HCT116 (cell line): ENCODE results near the gene TBC1D14. TPM values are rescaled to one million over a fixed set of nuclear protein-coding genes. Genes with fewer than 3 reads are reported as not detected.

Experiments
- ATAC-seq: fragments of 200-7000 bp; cut with Tn5 transposase; 2 replicates; pipeline ENCODE4 v1.9.1; 2020; ENCODE audit warnings: mild to moderate bottlenecking, moderate library complexity
- BruUV-seq: library from RNA; stranded (reverse); fragments of 400-500 nt; replicated peaks from 2 replicates; lab custom pipeline; 2021; lab: Mats Ljungman, UMichigan
- CTCF ChIA-PET: fragments of 300-600 bp; sonication (Branson Sonifier 250); formaldehyde crosslinking; loops from one replicate; lab custom pipeline; 2021; ENCODE audit warnings: antibody characterized with exemption; lab: Charles Lee
- POLR2A ChIA-PET: fragments of 300-600, 350-600 bp; sonication (Branson Sonifier 250); formaldehyde crosslinking; loops from one replicate; lab custom pipeline; 2021; ENCODE audit warnings: antibody characterized with exemption; lab: Charles Lee
- RAD21 ChIA-PET, 2 experiments: fragments of 300-600 bp; sonication (Branson Sonifier 250); formaldehyde crosslinking; loops; one replicate each; lab custom pipeline; 2023; ENCODE audit warnings: low total read pairs in 2 of 2; ENCODE audit not compliant: uncharacterized antibody in 2 of 2, unreplicated experiment in 2 of 2, low non-redundant PET in 1 of 2; lab: Charles Lee
- DNase-seq: peaks from one replicate; pipeline ENCODE4 v3.0.0-alpha.2; 2010; ENCODE audit warnings: low read depth, low spot score
- H2AFZ ChIP-seq: fragments of 200-600 bp; shearing (Covaris generic), sonication (generic); 2 replicates; pipeline ENCODE4 v1.6.1; 2017; ENCODE audit warnings: low read depth, mixed run types, mixed read lengths, antibody characterized with exemption, low read length; ENCODE audit not compliant: poor library complexity, severe bottlenecking
- H3K27ac ChIP-seq: 2 replicates; pipeline ENCODE4 v1.5.1; 2012; ENCODE audit warnings: low read depth, low read length
- H3K27me3 ChIP-seq: fragments of 200-600 bp; sonication (generic); 2 replicates; pipeline ENCODE4 v1.6.1; 2016; ENCODE audit warnings: mixed run types, low read length, mixed read lengths; ENCODE audit not compliant: insufficient read depth
- H3K36me3 ChIP-seq, 2 experiments: fragments of 200-500 bp in 1 of 2; fragments of 200-600 bp in 1 of 2; sonication (Bioruptor generic) in 1 of 2; sonication (generic) in 1 of 2; 2 replicates each; pipeline versions ENCODE4 v1.5.1 to v1.6.1; 2014 to 2016; ENCODE audit warnings: low read length in 2 of 2, inconsistent platforms in 1 of 2, mixed read lengths in 1 of 2, mixed run types in 1 of 2; ENCODE audit not compliant: insufficient read depth in 2 of 2, control insufficient read depth in 1 of 2
- H3K4me1 ChIP-seq, 2 experiments: fragments of 200-600 bp in 1 of 2; sonication (generic) in 1 of 2; 2 replicates each; pipeline versions ENCODE4 v1.5.1 to v1.6.1; 2012 to 2017; ENCODE audit warnings: low read length in 2 of 2, inconsistent platforms in 1 of 2, mild to moderate bottlenecking in 1 of 2, mixed read lengths in 1 of 2, mixed run types in 1 of 2, moderate library complexity in 1 of 2; ENCODE audit not compliant: insufficient read depth in 2 of 2, control insufficient read depth in 1 of 2
- H3K4me2 ChIP-seq: fragments of 200-600 bp; sonication (generic); 2 replicates; pipeline ENCODE4 v1.6.1; 2017; ENCODE audit warnings: mixed run types, low read length, mixed read lengths
- H3K4me3 ChIP-seq, 2 experiments: fragments of 200-600 bp in 1 of 2; sonication (generic) in 1 of 2; replicated peaks in 1 of 2; 2 replicates each; pipeline ENCODE4 v1.5.1; 2011 to 2016; ENCODE audit warnings: low read length in 2 of 2, control low read depth in 1 of 2, low read depth in 1 of 2, mild to moderate bottlenecking in 1 of 2, mixed read lengths in 1 of 2, mixed run types in 1 of 2
- H3K79me2 ChIP-seq: fragments of 200-600 bp; sonication (generic); 2 replicates; pipeline ENCODE4 v1.6.1; 2017; ENCODE audit warnings: mild to moderate bottlenecking, mixed run types, low read length, moderate library complexity, mixed read lengths; ENCODE audit not compliant: insufficient read depth
- H3K9ac ChIP-seq: fragments of 200-600 bp; sonication (generic); 2 replicates; pipeline ENCODE4 v1.6.1; 2016; ENCODE audit warnings: low read length, mixed read lengths
- H3K9me2 ChIP-seq: fragments of 200-600 bp; sonication (generic), shearing (Covaris generic); 2 replicates; pipeline ENCODE4 v1.6.1; 2017; ENCODE audit warnings: mixed run types, mild to moderate bottlenecking, moderate library complexity; ENCODE audit not compliant: insufficient read depth
- H3K9me3 ChIP-seq, 2 experiments: fragments of 200-500 bp in 1 of 2; fragments of 200-600 bp in 1 of 2; sonication (Bioruptor generic) in 1 of 2; sonication (generic) in 1 of 2; 2 replicates each; pipeline ENCODE4 v1.6.1; 2014 to 2017; ENCODE audit warnings: low read length in 2 of 2, mixed read lengths in 2 of 2, inconsistent platforms in 1 of 2, low read depth in 1 of 2, mild to moderate bottlenecking in 1 of 2, mixed run types in 1 of 2, moderate library complexity in 1 of 2; ENCODE audit not compliant: control insufficient read depth in 1 of 2, insufficient read depth in 1 of 2
- H4K20me1 ChIP-seq: fragments of 200-600 bp; sonication (generic), shearing (Covaris generic); 2 replicates; pipeline ENCODE4 v1.6.1; 2017; ENCODE audit warnings: mixed run types, mild to moderate bottlenecking, moderate library complexity; ENCODE audit not compliant: insufficient read depth
- EZH2phosphoT487 ChIP-seq: fragments of 200-600 bp; IDR thresholded peaks from 2 replicates; pipeline ENCODE4 v1.6.1; 2018; ENCODE audit warnings: antibody characterized with exemption, borderline replicate concordance
- FOSL1 ChIP-seq: IDR thresholded peaks from 2 replicates; pipeline ENCODE4 v1.6.1; 2012; ENCODE audit warnings: low read depth
- MAX ChIP-seq: IDR thresholded peaks from 2 replicates; pipeline ENCODE4 v1.6.1; 2012
- SRF ChIP-seq: IDR thresholded peaks from 2 replicates; pipeline ENCODE4 v1.6.1; 2012; ENCODE audit warnings: low read depth
- YY1 ChIP-seq: IDR thresholded peaks from 2 replicates; pipeline ENCODE4 v1.6.1; 2011; ENCODE audit warnings: low read length, low read depth, moderate library complexity, mild to moderate bottlenecking; ENCODE audit not compliant: insufficient replicate concordance; ENCODE audit errors: extremely low read depth
- ZBTB33 ChIP-seq: IDR thresholded peaks from 2 replicates; pipeline ENCODE4 v1.6.1; 2011; ENCODE audit warnings: mild to moderate bottlenecking, low read length, moderate library complexity; ENCODE audit not compliant: insufficient replicate concordance; ENCODE audit errors: extremely low read depth
- ZFX ChIP-seq: fragments of 450-650 bp; IDR thresholded peaks from 2 replicates; pipeline ENCODE4 v1.6.1; 2017
- ZNF274 ChIP-seq: fragments of 200-500 bp; sonication (Bioruptor generic); IDR thresholded peaks from 2 replicates; pipeline ENCODE4 v1.6.1; 2014; ENCODE audit warnings: mild to moderate bottlenecking, low read depth, low read length, inconsistent platforms
- intact Hi-C: fragments of 100-400 bp; cut with micrococcal nuclease; formaldehyde crosslinking; loops from 2 replicates; pipeline ENCODE4 v1.10.0; 2022
- total RNA-seq: library from RNA; stranded (reverse); gene quantifications from one replicate; pipeline ENCODE4 v1.2.1, GENCODE V29; 2021; ENCODE audit not compliant: unreplicated experiment
- TF ChIP-seq, protein P1 (sequence below), 3 experiments: fragments of 200-600 bp in 1 of 3; sonication (generic) in 1 of 3; IDR thresholded peaks in 2 of 3; conservative IDR thresholded peaks in 1 of 3; 2 replicates each; pipeline ENCODE4 v1.5.1; 2012 to 2017; ENCODE audit warnings: low read depth in 2 of 3, low read length in 2 of 3, antibody characterized with exemption in 1 of 3, borderline replicate concordance in 1 of 3, control low read depth in 1 of 3, mild to moderate bottlenecking in 1 of 3, mixed read lengths in 1 of 3, mixed run types in 1 of 3, moderate library complexity in 1 of 3; ENCODE audit not compliant: insufficient read depth in 1 of 3

Gene TBC1D14
- total RNA-seq, 1 experiment from 2014 or later: 62.9 TPM

- CTCF ChIA-PET: no interaction called here
- H4K20me1 ChIP-seq: no peaks in the 10 kb centered on the region
- no TSS peak for BruUV-seq
- RAD21 ChIA-PET: no interaction called here
- no peaks in the 10 kb centered on the region for H3K9me3 ChIP-seq
- H3K4me2 ChIP-seq: no peak overlapping the region
- no peaks in the 10 kb centered on the region for H3K79me2 ChIP-seq
- intact Hi-C loops: no loop called here
- no peaks in the 10 kb centered on the region for H3K36me3 ChIP-seq
- DNase-seq (no peak), ATAC-seq (peak; percentile 32; the same call in 1 of the 2 replicates)
- POLR2A ChIA-PET: no interaction called here
- H2AFZ ChIP-seq: no peak overlapping the region
- H3K9ac ChIP-seq: no peak overlapping the region
- no peak overlapping the region for H3K27ac ChIP-seq
- peaks cover 0 to 9% of the 10 kb centered on the region in 2 experiments; a peak in 2 of 4 replicates for H3K4me1 ChIP-seq
- TF ChIP-seq SRF (no peak), ZNF274 (no peak), EZH2phosphoT487 (no peak), MAX (no peak), FOSL1 (no peak), YY1 (no peak), ZBTB33 (no peak), ZFX (no peak)
- TF ChIP-seq, protein P1, sequence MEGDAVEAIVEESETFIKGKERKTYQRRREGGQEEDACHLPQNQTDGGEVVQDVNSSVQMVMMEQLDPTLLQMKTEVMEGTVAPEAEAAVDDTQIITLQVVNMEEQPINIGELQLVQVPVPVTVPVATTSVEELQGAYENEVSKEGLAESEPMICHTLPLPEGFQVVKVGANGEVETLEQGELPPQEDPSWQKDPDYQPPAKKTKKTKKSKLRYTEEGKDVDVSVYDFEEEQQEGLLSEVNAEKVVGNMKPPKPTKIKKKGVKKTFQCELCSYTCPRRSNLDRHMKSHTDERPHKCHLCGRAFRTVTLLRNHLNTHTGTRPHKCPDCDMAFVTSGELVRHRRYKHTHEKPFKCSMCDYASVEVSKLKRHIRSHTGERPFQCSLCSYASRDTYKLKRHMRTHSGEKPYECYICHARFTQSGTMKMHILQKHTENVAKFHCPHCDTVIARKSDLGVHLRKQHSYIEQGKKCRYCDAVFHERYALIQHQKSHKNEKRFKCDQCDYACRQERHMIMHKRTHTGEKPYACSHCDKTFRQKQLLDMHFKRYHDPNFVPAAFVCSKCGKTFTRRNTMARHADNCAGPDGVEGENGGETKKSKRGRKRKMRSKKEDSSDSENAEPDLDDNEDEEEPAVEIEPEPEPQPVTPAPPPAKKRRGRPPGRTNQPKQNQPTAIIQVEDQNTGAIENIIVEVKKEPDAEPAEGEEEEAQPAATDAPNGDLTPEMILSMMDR (IDR thresholded peaks at IDR 0.05 in 2 of 3, conservative IDR thresholded peaks at IDR 0.05 in 1 of 3; ENCODE audit: borderline replicate concordance in 1 of 3, insufficient read depth in 1 of 3, low read depth in 2 of 3, low read length in 2 of 3): no peak
- H3K27me3 ChIP-seq: no peaks in the 10 kb centered on the region
- no peak overlapping the region for H3K4me3 ChIP-seq
- no peaks in the 10 kb centered on the region for H3K9me2 ChIP-seq
Observed at GRCh38 chr4:6900956-6901355, 8.7 kb upstream of the TBC1D14 start.
